Lung (tissue), 12 donors: Measurements from ENCODE around the gene CCNL2. TPM values are rescaled to one million over a fixed set of nuclear protein-coding genes. Genes with fewer than 3 reads are reported as not detected.

Experiments used
- ATAC-seq: fragments of 200-7000 bp; cut with Tn5 transposase; one replicate; pipeline ENCODE4 v1.9.1; 2020; ENCODE audit warnings: moderate number of reproducible peaks; ENCODE audit not compliant: insufficient read depth, low FRiP score
- DNase-seq, 3 donors: peaks; one replicate each; pipeline ENCODE4 v3.0.0-alpha.2; 2013 to 2017
- H3K27ac ChIP-seq, 2 donors: one replicate each; pipeline ENCODE4 v1.5.1; 2013; ENCODE audit warnings: mild to moderate bottlenecking in 2 of 2, moderate library complexity in 2 of 2, control low read depth in 1 of 2, inconsistent platforms in 1 of 2, low read depth in 1 of 2, low read length in 1 of 2
- H3K27me3 ChIP-seq, 3 donors: one replicate each; pipeline ENCODE4 v1.5.1; 2013; ENCODE audit warnings: low read length in 2 of 3; ENCODE audit not compliant: control insufficient read depth in 3 of 3, insufficient read depth in 3 of 3
- H3K36me3 ChIP-seq, 4 donors: one replicate each; pipeline ENCODE4 v1.5.1; 2013; ENCODE audit warnings: low read length in 4 of 4, mild to moderate bottlenecking in 1 of 4, moderate library complexity in 1 of 4; ENCODE audit not compliant: control insufficient read depth in 4 of 4, insufficient read depth in 4 of 4
- H3K4me1 ChIP-seq, 5 donors: one replicate each; pipeline ENCODE4 v1.5.1; 2013; ENCODE audit warnings: low read length in 5 of 5, mild to moderate bottlenecking in 2 of 5, moderate library complexity in 1 of 5; ENCODE audit not compliant: control insufficient read depth in 5 of 5, insufficient read depth in 5 of 5
- H3K4me3 ChIP-seq: one replicate; pipeline ENCODE4 v1.5.1; 2013; ENCODE audit warnings: mild to moderate bottlenecking, control low read depth, moderate library complexity
- H3K9ac ChIP-seq, 2 donors: one replicate each; pipeline ENCODE4 v1.5.1; 2013; ENCODE audit warnings: low read length in 2 of 2, control low read depth in 1 of 2; ENCODE audit not compliant: insufficient read depth in 1 of 2
- H3K9me3 ChIP-seq, 4 donors: one replicate each; pipeline ENCODE4 v1.5.1; 2013; ENCODE audit warnings: low read length in 3 of 4, mild to moderate bottlenecking in 1 of 4, moderate library complexity in 1 of 4; ENCODE audit not compliant: control insufficient read depth in 4 of 4, insufficient read depth in 3 of 4
- WGBS, 2 donors: extraction: QIAGEN DNeasy Blood & Tissue Kit; methylation state at CpG; one replicate each; pipeline ENCODE4 v1.1.7; 2013; 5-methylcytosine and 5-hydroxymethylcytosine counted together
- polyA plus RNA-seq, 2 donors: library from polyadenylated mRNA; stranded (reverse); fragments of 200-250 nt; gene quantifications; one replicate each; pipeline ENCODE4 v1.2.1, GENCODE V29; 2013
- total RNA-seq, 2 donors: library from RNA; depleted of rRNA in 1 of 2; stranded (reverse); fragments of >200 nt in 1 of 2; gene quantifications; one replicate each; pipeline ENCODE4 v1.2.1, GENCODE V29; 2014 to 2021
- TF ChIP-seq, protein P1 (sequence below): IDR thresholded peaks from 2 replicates; pipeline ENCODE4 v1.5.1; 2012; ENCODE audit warnings: mild to moderate bottlenecking; ENCODE audit errors: control extremely low read depth, extremely low read depth
- donor health status: control.
- donor health status: control.
- donor health status: Bipolar disorder and iron deficiency.
- donor health status: healthy.
- donor health status: DM: yes; HTN: yes; CAD: no.

Gene CCNL2
- total and polyA plus RNA-seq, 4 donors, result 97.9 to 385 (median 193) TPM

DNA sequence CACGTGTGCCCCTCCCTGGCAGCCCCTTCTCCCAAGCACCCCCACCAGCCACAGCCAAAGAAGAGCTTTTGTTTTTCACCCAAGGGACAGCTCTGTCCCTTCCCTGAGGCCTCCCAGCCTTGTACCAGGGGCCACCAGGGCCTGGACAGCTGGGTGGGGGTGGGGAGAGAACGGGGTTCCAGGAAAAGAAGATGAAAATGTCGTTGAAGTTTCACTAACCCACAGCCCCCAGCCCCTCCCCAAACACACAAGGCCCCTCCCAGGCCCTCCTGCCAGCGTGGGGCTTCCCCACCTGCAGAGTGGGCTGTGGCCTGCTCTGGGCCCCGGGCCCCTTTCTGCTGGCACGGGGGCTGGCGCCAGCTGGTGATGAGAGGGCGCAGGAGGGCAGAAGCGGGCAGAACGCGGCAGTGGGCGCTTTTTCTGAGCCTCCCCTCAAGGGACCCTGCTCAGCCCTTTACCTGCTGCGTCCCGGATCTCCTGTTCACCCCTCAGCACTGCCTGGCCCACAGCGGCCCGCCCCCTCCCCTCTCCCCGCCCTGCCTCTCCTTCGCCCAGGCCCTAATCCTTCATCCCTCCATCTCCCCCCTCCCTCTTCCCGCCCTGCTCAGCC, 27.5 kb upstream of the CCNL2 start:
- DNase-seq, result no peak
- Histone ChIP-seq H3K4me3 (no peak overlapping the region), H3K27me3 (no peaks in the 10 kb centered on the region), H3K9ac (no peak overlapping the region), H3K9me3 (no peaks in the 10 kb centered on the region), H3K27ac (no peak overlapping the region), H3K36me3 (no peaks in the 10 kb centered on the region), H3K4me1 (peaks cover 0 to 34% (median 16%) of the 10 kb centered on the region in 5 donors)
- 27 to 41% methylated on average over 12 to 19 of the region's 19 CpGs for WGBS, 2 donors
- no peak for ATAC-seq
- TF ChIP-seq, protein P1, sequence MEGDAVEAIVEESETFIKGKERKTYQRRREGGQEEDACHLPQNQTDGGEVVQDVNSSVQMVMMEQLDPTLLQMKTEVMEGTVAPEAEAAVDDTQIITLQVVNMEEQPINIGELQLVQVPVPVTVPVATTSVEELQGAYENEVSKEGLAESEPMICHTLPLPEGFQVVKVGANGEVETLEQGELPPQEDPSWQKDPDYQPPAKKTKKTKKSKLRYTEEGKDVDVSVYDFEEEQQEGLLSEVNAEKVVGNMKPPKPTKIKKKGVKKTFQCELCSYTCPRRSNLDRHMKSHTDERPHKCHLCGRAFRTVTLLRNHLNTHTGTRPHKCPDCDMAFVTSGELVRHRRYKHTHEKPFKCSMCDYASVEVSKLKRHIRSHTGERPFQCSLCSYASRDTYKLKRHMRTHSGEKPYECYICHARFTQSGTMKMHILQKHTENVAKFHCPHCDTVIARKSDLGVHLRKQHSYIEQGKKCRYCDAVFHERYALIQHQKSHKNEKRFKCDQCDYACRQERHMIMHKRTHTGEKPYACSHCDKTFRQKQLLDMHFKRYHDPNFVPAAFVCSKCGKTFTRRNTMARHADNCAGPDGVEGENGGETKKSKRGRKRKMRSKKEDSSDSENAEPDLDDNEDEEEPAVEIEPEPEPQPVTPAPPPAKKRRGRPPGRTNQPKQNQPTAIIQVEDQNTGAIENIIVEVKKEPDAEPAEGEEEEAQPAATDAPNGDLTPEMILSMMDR, result no peak

DNA sequence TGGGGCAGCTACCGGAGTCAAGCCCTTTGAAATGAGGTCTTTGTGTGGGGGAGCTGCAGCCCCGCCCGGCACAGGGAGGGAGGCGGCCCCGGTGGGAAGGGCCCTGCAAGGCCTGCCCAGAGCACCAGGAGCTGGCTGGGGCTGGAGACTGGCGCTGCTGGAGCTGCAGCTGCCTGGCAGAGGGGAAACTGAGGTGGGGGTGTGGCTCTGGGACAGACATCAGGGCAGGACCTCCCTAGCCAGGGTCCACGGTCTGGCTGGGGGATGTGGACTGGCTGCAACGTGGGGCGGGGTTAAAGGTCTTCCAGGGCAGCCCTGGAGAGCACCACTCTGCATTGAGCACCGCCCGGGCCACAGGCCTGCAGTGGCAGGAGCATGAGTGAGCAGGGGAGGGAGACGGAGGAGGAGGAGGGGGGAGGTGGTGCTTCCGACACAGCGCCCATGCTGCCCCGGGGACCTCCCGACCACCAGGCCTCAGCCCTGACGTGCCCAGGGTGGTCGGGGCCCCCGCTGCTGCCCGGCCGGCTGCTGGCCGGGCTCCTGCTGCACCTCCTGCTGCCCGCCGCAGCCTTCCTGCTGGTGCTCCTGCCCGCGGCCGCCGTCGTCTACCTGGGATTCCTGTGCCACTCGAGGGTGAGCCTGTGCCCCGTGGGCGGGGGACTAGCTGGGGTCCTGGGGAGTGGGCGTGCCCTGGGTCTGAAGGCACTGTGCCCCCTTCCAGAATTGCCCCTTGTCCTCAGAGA, 26.8 kb upstream of the CCNL2 start:
- peaks cover 0 to 34% (median 10%) of the 10 kb centered on the region in 5 donors for H3K4me1 ChIP-seq
- no peak for ATAC-seq
- H3K4me3 ChIP-seq, result no peak overlapping the region
- DNase-seq, result no peak
- H3K9ac ChIP-seq, result no peak overlapping the region
- TF ChIP-seq, protein P1, result no peak
- no peaks in the 10 kb centered on the region for H3K36me3 ChIP-seq
- 45 to 52% methylated on average over 29 to 33 of the region's 33 CpGs for WGBS, 2 donors
- H3K27me3 ChIP-seq, result no peaks in the 10 kb centered on the region
- H3K9me3 ChIP-seq, result no peaks in the 10 kb centered on the region
- H3K27ac ChIP-seq, result no peak overlapping the region

DNA sequence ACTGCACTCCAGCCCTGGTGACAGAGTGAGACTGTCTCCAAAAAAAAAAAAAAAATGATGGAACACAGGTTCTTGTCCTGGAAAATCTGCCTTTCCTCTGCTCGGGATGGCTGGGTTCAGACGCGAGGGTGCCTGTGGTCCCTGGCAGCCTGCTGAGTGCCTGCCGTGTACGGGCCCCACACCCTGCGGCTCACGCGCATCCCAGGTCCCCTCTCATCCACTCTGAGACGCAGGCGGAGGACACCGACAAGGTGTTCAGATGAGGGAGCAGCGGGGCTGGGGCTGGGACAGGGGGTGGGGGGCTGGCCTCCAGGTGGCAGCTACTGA, 26.3 kb upstream of the CCNL2 start:
- H3K9ac ChIP-seq, result no peak overlapping the region
- WGBS, 2 donors, result 89 to 92% methylated on average over 12 of the region's 12 CpGs

More for the DNA sequence above, 26.3 kb upstream of the CCNL2 start:
- Histone ChIP-seq H3K9me3 (no peaks in the 10 kb centered on the region), H3K36me3 (no peaks in the 10 kb centered on the region), H3K27ac (no peak overlapping the region), H3K27me3 (no peaks in the 10 kb centered on the region), H3K4me3 (no peak overlapping the region), H3K4me1 (peaks cover 0 to 32% (median 9%) of the 10 kb centered on the region in 5 donors)
- no peak for DNase-seq
- ATAC-seq, result no peak
- TF ChIP-seq, protein P1, result no peak
